Fibroblast of villous mesenchyme (primary cell): ENCODE data around the gene ALDH18A1. TPM values are rescaled to one million over a fixed set of nuclear protein-coding genes. Genes with fewer than 3 reads are reported as not detected.

Experiments used
- DNase-seq: peaks from one replicate; pipeline ENCODE4 v3.0.0-alpha.2; 2010; ENCODE audit warnings: low read depth
- H3K4me3 ChIP-seq: 2 replicates; pipeline ENCODE4 v1.5.1; 2011; ENCODE audit warnings: low read depth, mild to moderate bottlenecking, low read length
- CTCF ChIP-seq: IDR thresholded peaks from 2 replicates; pipeline ENCODE4 v1.5.1; 2012; ENCODE audit warnings: low read depth, mild to moderate bottlenecking, low read length; ENCODE audit not compliant: insufficient read depth
- total RNA-seq: library from RNA; depleted of rRNA; stranded (reverse); fragments of >200 nt; gene quantifications from 2 replicates; pipeline ENCODE4 v1.2.3, GENCODE V29; 2012

The ALDH18A1 gene
- total RNA-seq, 1 donor, result 154 TPM

- no peak overlapping the region for H3K4me3 ChIP-seq
- no peak for TF ChIP-seq CTCF
- DNase-seq, result no peak
Measured at GRCh38 chr10:95651346-95652060, 5.0 kb downstream of the ALDH18A1 start.

DNA sequence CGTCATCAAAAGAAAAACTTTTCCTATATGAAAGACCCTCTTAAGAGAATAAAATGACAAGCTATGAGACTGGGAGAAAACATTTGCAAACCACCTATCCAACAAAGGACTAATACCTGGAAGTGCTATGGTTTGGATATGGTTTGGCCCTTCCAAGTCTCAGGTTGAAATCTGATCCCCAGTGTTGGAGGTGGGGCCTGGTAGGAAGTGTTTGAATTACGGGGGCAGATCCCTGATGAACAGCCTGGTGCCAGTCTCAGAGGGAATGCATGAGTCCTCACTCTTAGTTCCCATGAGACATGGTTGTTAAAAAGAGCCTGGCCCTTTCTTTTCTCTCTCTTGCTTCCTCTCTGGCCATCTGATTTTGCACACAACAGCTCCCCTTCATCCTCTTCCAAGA, 6.3 kb downstream of the ALDH18A1 start:
- DNase-seq, result no peak
- no peak overlapping the region for H3K4me3 ChIP-seq
- TF ChIP-seq CTCF, result no peak

- TF ChIP-seq CTCF, result no peak
- no peak overlapping the region for H3K4me3 ChIP-seq
- DNase-seq, result no peak
Measured at GRCh38 chr10:95648138-95648537, 8.4 kb downstream of the ALDH18A1 start.

- no peak for TF ChIP-seq CTCF
- H3K4me3 ChIP-seq, result no peak overlapping the region
- no peak for DNase-seq
Measured at GRCh38 chr10:95646160-95646559, 10.4 kb downstream of the ALDH18A1 start.

- TF ChIP-seq CTCF, result no peak
- H3K4me3 ChIP-seq, result no peak overlapping the region
- DNase-seq, result no peak
Measured at GRCh38 chr10:95644901-95645300, 11.6 kb downstream of the ALDH18A1 start.

- DNase-seq, result no peak
- TF ChIP-seq CTCF, result no peak
- H3K4me3 ChIP-seq, result no peak overlapping the region
Measured at GRCh38 chr10:95640891-95641315, 15.6 kb downstream of the ALDH18A1 start.

GRCh38 chr10:95637911-95638310, 18.6 kb downstream of the ALDH18A1 start:
- TF ChIP-seq CTCF, result no peak
- no peak for DNase-seq
- H3K4me3 ChIP-seq, result no peak overlapping the region
